Ammon's horn (tissue), 1 donor: ENCODE results near the gene RPS16.

Source experiments
- DNase-seq: peaks from one replicate; pipeline ENCODE4 v3.0.0-alpha.2; 2016; ENCODE audit warnings: low spot score

RPS16 gene

DNA sequence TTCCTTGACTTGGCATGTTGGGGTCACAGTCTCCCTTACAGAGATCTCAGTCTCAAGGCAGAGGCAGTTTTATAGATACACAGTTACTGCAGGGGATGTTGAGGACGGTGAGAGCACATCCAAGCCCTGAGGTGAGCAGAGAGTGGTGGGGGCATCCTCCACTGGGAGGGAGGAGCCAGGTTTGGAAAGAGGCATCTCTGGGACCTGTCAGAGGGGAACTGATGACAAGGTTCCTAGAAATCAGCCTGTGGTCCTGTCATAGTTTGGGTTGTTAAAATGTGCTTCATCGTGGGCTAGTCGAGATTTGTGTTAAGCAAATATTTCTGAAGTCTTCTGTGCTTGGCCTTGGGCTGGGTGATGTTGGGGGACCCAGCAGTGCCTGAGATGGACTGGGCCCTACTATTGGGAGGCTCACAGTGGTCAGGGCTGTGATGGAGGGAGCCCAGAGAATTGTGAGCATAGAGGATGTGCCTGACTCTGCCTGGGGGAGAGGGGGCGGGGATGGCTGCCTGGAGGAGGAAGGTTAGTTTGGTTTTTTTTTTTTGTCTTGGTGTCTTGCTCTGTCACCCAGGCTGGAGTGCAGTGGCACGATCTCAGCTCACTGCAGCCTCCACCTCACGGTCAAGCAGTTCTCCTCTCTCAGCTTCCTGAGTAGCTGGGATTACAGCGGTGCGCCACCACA lies 13.5 kb upstream of the RPS16 start:
- DNase-seq: no peak

DNA sequence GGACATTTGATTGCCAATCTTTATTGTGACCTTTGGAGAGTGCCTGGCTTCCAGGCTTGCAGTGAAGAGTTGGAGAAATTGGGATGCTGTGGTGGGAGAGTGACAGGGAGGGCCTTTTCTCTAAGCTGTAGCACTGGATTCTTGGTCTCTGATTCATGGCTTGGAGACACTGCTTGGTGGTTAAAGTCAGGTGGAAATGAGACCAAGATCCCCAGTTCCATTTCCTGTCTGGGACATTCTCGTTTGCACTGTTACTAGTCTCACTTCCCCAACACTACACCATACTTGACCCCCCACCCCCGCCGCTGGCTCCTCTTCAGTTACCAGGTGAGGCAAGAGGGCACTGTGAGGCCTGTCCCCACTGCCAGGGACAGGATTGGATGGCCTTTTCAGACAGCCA lies 12.5 kb upstream of the RPS16 start:
- DNase-seq: no peak

DNA sequence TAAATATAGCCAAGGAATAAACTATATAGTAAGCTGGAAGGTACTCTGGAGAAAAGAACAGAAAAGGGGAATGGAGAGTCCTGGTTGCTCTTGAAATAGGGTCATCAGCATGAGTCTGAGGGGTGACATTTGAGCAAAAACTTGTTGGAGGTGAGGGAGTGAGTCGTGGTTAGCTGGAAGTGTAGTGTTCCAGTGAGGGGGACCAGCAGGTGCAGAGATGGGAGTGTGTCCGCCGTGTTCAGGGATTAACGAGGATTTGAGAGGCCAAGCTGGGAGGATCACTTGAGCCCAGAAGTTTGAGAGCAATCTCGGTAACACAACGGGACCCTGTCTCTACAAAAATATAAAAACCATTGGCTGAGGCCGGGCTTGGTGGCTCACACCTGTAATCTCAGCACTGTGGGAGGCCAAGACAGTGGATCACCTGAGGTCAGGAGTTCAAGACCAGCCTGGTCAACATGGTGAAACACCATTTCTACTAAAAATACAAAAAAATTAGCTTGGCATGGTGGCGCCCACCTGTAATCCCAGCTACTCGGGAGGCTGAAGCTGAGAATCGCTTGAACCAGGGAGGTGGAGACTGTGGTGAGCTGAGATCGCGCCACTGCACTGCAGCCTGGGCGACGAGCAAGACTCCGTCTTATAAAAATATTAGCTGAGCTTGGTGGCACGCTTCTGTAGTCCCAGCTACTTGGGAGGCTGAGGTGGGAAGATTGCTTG lies 10.8 kb upstream of the RPS16 start:
- no peak for DNase-seq

DNA sequence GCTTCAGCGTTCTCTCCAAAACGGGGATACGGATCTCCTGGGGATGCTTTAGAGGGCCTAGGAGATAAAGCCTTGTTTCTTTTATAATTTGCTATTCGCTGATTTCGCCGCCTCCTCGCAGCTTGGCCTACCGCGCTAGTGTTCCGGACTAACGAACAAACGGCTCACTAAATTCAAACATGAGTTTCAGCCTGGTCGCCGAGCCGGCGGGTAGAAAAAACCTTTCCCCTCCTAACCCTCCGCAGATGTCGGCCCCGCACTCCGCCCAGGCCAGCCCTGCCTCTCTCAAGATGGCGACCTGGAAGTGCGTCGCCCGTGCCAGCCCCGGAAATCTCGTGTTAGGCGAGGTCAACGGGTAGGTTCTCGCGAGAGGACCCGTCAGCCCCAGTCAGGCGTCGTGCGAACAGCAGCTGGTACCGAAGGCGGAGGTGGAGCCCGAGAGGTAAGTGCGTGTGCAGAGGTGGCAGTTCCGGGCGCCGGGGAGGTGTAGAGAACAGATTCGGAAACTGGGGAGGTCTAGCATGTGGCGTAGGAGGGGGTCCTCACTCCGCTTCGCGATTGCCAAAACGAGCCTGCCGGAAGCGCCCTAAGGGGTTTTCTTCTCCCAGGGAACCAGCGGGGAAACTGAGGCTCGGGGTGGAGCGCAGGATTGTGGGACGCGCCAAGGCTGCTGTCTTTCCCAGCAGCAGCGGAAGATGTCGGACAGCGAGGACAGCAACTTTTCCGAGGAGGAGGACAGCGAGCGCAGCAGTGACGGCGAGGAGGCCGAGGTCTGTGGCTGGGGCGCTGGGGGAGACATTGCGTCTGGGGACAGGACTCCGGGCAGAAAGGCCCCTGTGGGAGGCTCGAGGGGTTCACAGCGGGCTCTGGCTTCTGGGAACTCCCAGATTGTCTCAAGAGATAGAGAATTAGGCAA lies 9.7 kb upstream of the RPS16 start, which contains the start of gene SUPT5H:
SUPT5H (plus strand) TSS at position 387 of the 916 bp plus-strand sequence; CDS start at position 696, 309 bp downstream.
- DNase-seq: peak; percentile 98

DNA sequence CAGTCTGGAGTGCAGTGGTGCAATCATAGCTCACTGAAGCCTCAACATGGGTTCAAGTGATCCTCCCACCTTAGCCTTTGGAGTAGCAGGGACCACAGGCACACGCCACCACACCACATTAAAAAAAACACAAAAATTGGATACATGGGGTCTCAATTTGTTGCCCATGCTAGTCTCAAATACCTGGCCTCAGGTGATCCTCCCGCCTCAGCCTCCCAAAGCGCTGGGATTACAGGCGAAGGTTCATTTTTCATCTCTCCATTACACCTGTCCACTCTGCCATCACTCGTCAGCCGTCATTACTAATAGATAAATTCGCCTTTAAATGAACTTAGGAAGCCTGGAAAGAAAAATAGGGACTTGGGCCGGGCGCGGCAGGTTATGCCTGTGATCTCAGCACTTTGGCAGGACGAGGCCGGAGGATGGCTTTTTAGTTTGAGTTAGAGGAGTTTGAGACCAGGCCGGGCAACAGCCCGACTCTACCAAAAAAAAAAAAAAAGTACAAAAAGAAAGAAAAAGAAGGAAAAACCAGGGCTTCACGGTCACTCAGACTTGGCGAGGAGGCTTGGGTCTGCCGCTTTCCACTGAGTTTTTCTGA lies 8.9 kb upstream of the RPS16 start:
- DNase-seq: no peak

DNA sequence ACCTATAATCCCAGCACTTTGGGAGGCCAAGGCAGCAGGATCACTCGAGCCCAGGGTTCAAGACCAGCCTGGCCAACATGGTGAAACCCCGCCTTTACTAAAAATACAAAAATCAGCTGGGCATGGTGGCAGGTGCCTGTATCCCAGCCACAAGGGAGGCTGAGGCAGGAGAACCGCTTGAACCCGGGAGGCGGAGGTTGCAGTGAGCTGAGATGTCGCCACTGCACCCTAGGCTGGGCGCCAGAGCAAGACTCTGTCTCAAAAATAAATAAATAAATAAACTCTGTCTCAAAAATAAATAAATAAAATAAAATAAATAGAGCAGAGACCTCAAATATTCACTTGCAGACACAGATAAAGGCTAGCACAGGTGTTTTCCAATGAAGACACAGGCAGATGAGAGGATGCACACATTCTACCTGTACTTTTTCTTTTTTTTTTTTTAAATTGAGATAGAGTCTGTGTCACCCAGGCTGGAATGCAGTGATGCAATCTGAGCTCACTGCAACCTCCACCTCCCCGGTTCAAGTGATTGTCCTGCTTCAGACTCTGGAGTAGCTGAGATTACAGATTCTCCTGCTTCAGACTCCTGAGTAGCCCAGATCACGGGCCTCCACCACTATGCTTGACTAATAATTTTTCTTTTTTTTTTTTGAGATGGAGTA lies 2.7 kb upstream of the RPS16 start:
- no peak for DNase-seq

DNA sequence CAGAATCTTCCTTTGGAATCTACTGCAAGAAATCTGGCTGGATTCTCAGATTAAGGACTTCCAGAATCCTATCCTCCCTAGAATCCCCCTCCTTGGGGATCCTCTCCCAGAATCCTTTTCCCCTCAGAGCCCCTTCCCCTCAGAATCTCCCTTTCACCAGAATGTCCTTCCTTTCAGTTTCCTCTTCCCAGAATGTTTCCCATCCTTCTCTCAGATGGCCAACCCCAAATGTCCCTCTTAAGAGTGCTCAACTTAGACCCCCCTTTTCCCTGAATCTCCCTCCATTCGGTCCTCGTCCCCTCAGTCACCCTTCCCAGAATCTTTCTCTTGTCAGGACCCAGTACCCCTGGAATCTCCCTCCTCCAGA lies 584 bp upstream of the RPS16 start:
- DNase-seq: no peak

DNA sequence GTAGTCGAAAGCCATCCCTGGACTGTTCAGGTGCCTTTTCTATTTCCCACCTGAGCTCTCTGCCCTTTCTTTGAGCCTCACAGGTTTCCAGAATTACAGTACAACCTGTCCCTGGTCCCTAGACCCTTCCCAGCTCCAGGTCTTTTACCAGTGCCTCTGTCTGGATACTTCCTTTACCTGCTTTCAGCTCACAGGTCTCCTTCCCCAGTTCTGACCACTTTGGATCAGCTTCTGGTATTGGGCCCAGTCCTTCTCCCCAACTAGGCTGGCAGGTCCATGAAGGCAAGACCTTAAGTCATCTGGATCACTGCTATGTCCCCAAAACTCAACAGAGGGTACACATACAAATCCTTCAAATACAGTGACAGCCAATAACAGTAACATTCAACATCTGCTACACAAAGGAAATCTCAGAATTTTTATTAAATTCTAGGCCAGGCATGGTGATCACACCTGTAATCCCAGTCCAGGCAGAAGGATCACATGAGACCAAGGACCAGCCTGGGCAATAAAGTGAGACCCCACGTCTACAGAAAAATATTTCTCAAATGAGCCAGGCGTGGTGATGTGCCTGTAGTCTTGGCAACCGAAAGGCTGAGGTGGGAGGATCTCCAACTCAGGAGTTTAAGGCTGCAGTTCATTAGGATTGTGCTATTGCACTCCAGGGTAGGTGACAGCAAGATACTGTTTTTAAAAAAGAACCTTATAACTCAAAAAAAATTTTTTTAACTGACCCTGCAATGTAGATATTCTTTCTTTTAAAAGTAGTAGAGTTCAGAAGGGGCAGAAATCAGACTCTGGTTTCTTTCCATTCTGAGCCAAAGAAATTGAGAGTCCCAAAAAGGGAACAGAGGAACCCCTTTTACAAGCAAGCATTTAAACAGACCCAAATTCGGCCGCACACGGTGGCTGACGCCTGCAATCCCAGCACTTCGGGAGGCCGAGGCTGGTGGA lies 1.3 kb downstream of the RPS16 start:
- no peak for DNase-seq

DNA sequence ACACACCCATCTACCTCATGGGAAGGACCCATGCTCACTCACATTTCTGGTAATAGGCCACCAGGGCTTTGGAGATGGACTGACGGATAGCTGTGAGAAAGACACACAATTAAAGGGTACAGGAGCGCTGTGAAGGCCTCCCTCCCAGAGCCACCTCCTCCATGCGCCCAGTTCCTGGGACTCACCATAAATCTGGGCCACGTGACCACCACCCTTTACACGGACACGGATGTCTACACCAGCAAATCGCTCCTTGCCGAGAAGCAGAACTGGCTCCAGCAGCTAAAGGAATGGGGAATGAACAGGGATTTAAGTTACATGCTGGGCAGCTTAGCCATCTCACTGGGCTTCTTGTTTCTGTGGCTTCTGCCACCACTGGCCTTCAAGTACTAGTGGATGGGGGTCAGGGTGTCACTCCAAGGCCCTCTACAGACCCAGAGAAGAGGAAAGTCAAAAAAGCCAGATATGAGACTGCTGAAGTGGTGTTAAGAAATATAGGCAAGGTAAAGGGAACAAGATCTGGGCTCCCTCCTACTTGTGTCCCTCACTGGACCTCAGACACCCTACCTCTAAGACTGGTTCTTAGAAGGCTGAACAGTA lies 2.2 kb downstream of the RPS16 start:
- DNase-seq: no peak

DNA sequence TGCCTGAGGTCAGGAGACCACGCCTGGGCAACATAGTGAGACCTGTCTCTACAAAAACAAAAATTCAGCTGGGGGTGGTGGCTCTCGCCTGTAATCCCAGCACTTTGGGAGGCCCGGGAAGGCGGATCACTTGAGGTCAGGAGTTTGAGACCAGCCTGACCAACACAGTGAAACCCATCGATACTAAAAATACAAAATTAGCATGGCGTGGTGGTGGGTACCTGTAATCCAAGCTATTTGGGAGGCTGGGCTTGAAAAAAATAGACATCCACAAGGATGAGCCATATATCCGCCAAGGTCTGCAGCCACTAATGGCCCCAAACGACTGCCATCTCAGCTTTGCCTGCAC lies 3.1 kb downstream of the RPS16 start:
- DNase-seq: no peak

DNA sequence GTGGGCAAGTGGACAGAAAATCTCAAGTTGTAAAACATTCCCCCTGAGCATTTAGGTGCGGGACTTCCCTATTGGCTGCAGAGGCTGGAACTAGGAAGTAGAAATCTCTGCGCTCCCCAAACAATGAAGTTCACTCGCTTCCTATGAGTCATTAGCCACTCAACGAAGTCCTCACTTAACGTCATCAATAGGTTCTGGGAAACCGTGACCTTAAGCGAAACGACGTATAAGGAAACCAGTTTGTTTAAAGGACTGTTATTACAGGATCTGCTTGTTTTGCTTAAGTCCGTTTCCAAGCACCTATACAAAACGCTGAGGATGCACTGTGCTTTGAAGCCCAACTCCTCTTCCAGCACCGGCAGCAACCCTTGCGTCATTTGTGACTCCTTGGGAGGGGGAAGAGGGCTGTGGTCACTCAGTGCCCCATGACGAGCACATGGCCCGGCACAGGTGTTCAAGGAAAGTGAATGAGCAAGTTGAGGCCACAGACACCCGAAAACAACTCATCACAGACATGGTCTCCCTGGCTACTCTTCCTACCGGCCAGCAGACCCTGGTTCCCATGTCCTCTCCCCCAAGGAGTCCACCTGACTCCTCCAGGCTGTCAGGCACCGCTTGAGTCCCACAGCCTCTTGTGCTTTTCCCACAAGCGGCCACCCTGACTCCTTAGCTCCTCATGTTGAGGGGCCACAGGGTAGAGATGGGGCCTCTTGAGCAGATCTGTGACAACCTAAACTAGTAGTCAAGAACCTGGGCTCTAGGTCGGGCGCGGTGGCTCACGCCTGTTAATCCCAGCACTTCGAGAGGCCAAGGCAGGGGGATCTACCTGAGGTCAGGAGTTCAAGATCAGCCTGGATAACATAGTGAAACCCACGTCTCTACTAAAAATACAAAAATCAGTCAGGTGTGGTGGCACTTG lies 4.8 kb downstream of the RPS16 start:
- no peak for DNase-seq

DNA sequence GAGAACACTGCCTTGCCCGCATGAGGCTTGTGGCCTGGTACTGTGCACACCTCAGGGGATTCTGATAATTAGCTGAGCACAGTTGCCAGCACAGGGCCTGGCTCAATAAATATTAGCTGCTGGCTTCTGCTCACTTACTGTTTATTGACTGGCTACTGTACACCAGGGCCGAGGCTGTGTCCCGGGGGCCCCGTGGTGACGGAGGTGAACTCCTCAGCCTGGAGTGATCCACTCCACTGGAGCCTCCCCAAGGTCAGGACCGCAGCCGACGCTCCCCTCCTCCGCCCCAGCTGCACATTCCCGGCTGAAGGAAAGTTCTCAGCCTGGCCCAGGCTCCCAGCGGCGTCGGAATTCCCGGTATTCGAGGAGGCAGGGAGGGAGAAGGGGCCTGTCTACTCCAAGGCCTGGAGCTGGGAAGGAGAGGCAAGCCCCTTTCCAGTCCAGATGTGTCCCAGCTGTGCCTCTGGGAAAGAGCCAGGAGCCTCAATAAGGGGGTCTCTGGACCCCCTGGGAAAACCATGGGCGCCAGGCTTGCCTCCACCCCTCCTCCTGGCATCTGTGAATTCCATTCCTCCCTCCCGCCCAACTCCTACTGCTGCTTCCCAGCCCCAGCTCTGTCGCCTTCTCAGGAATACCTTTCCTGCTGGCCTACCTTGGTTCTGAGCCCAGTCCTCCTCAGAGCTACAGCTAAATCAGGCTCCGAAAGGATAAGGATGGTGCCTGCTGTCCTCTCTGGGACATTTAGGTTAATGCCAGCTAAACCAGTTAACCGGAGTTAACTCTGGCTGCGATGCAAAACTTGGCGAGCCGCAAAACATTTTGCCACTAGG lies 7.3 kb downstream of the RPS16 start:
- no peak for DNase-seq

DNA sequence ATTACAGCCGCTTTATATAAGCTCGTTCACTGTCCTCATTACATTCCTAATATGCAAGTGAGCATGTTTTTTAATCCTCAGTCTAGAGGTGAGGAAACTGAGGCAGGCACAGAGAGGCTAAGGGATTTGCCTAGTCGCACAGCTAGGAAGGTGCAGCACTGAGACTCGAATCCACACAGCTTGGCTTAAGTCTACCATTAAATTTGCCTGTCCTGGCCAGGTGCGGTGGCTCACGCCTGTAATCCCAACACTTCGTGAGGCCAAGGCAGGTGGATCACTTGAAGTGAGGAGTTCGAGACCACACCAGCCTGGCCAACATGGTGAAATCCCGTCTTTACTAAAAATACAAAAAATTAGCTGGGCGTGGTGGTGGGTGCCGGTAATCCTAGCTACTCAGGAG lies 8.0 kb downstream of the RPS16 start:
- no peak for DNase-seq

DNA sequence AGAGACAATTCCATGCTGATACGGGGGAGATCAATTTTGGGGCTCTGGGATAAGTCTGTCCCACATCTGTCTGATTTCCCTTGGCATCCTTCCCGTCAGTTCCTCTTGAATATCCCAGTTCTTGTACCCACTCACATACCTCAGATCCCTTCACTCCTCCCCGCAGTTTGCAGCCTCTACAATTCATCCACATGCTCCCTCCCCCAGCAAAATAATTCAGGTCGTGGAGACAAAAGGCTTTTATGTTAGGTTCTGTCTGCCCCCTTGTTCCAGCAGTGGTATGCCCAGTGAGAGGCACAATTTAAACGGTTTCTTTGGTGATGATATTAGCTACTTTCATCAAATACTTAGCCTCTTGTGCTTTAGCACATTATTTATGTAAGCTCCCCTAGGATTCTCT lies 9.6 kb downstream of the RPS16 start:
- no peak for DNase-seq

DNA sequence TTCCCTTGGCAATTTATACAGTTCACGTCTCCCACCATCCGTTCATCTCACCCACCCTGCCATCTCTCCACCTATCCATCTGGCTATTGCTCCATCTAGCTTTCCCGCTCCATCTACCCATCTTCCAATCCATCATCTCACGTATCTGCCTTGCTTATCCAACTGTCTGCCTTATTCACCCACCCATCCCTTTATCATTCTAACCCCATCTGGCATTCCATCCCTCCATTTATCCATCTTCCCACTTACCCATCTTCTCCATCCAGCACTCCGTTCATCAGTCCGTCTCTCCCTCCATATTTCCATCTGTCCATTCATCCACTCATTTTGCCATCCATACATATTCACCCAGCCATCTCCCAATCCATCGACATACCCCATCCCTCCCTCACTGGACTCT lies 10.0 kb downstream of the RPS16 start:
- no peak for DNase-seq

DNA sequence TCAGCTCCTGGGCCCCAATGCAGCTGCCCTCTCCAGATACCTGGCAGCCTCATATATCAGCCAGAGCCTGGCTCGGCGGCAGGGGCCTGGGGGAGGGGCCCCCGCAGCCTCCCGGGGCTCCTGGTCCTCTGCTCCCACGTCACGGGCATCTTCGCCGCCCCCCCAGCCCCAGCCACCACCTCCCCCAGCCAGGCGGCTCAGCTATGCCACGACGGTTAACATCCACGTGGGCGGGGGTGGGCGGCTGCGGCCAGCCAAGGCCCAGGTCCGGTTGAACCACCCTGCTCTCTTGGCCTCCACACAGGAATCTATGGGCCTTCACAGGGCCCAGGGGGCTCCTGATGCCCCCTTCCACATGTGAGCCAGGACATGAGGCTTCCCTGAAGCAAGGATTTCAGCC lies 10.8 kb downstream of the RPS16 start:
- no peak for DNase-seq

DNA sequence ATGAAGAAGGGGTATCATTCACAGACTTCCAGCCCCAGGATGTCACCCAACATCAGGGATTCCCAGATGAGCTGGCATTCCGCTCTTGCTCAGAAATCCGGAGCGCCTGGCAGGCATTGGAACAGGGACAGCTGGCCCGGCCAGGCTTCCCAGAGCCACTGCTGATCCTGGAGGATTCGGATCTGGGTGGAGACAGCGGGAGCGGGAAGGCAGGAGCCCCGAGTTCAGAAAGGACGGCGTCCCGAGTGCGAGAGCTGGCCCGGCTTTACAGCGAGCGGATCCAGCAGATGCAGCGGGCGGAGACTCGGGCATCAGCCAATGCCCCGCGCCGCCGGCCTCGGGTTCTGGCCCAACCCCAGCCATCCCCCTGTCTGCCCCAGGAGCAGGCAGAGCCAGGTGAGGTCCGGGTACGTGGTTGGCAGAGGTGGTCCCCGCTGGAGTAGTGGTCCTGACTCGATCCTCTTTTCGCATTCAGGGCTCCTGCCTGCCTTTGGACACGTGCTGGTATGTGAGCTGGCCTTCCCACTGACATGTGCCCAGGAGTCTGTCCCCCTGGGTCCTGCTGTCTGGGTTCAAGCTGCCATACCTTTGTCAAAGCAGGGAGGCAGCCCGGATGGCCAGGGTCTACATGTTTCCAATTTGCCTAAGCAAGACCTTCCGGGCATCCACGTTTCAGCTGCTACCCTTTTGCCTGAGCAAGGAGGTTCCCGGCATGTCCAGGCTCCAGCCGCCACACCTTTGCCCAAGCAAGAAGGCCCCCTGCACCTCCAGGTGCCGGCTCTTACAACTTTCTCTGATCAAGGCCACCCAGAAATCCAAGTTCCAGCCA lies 12.3 kb downstream of the RPS16 start:
- no peak for DNase-seq
